NK-92 treated with Interleukin-12 subunit alpha and Interleukin-12 subunit beta, amount 100 ng/mL, for 24 hours (cell line): ENCODE results near the gene KIF5C.

Source experiments
- DNase-seq: peaks from one replicate; lab custom pipeline; 2025; lab: John Stamatoyannopoulos, UW

The KIF5C gene

GRCh38 chr2:148993351-148993750 is 118.3 kb downstream of the KIF5C start:
- no peak for DNase-seq

- no peak for DNase-seq
Observed at GRCh38 chr2:148994341-148994740, 119.3 kb downstream of the KIF5C start.

GRCh38 chr2:148996805-148997204 is 121.8 kb downstream of the KIF5C start:
- DNase-seq = no peak

- DNase-seq = no peak
Observed at GRCh38 chr2:148998165-148998830, 123.3 kb downstream of the KIF5C start.

- DNase-seq = no peak
Observed at GRCh38 chr2:148998831-148999200, 123.8 kb downstream of the KIF5C start.

- DNase-seq = no peak
Observed at GRCh38 chr2:148999451-148999921, 124.5 kb downstream of the KIF5C start.

- DNase-seq = no peak
Observed at GRCh38 chr2:149000158-149000938, 125.3 kb downstream of the KIF5C start.

- DNase-seq = no peak
Observed at GRCh38 chr2:149001496-149001895, 126.5 kb downstream of the KIF5C start.

- DNase-seq = no peak
Observed at GRCh38 chr2:149002378-149002890, 127.4 kb downstream of the KIF5C start.

- no peak for DNase-seq
Observed at GRCh38 chr2:149002891-149003740, 128.1 kb downstream of the KIF5C start.

- no peak for DNase-seq
Observed at GRCh38 chr2:149004836-149005235, 129.8 kb downstream of the KIF5C start.

- DNase-seq = no peak
Observed at GRCh38 chr2:149005471-149006077, 130.5 kb downstream of the KIF5C start.

GRCh38 chr2:149006883-149007543 is 132.0 kb downstream of the KIF5C start:
- no peak for DNase-seq

- no peak for DNase-seq
Observed at GRCh38 chr2:149008381-149008780, 133.4 kb downstream of the KIF5C start.

GRCh38 chr2:149009576-149010461 is 134.8 kb downstream of the KIF5C start:
- no peak for DNase-seq

- no peak for DNase-seq
Observed at GRCh38 chr2:149012545-149012944, 137.5 kb downstream of the KIF5C start.

GRCh38 chr2:149015501-149015900 is 140.5 kb downstream of the KIF5C start:
- DNase-seq = no peak

- DNase-seq = no peak
Observed at GRCh38 chr2:149015926-149016563, 141.0 kb downstream of the KIF5C start.

- peak; percentile 26 for DNase-seq
Observed at GRCh38 chr2:149017116-149017985, 142.3 kb downstream of the KIF5C start.
